NCI-H2196 treated with DMSO at 0.1 percent for 48 hours (cell line): ENCODE measurements around the gene NBEAL1.
"Not testable (repeated sequence)": the region's sequence is repeated elsewhere in the genome, so short reads cannot be mapped to it uniquely, and the experiment has no call there.

Experiments
- DNase-seq: peaks from one replicate; lab custom pipeline; 2025; ENCODE audit not compliant: unreplicated experiment; lab: John Stamatoyannopoulos, UW

Gene NBEAL1

GRCh38 chr2:203014456-203015199, at the start of gene NBEAL1:
TSS of gene NBEAL1 (plus strand) at chr2:203014875. CDS start at chr2:203016385, 1,510 bp downstream.
- peak; percentile 86 for DNase-seq

- DNase-seq, result no peak
Observed at GRCh38 chr2:202965810-202966460, 48.7 kb upstream of the NBEAL1 start.

- not testable (repeated sequence) for DNase-seq
Observed at GRCh38 chr2:202969404-202969803, 45.3 kb upstream of the NBEAL1 start.

- DNase-seq, result no peak
Observed at GRCh38 chr2:202976809-202977208, 37.9 kb upstream of the NBEAL1 start.

- no peak for DNase-seq
Observed at GRCh38 chr2:202982779-202983491, 31.7 kb upstream of the NBEAL1 start.

- DNase-seq, result no peak
Observed at GRCh38 chr2:202989749-202990148, 24.9 kb upstream of the NBEAL1 start.

- no peak for DNase-seq
Observed at GRCh38 chr2:202990501-202990900, 24.2 kb upstream of the NBEAL1 start.

GRCh38 chr2:202997113-202997512, 17.6 kb upstream of the NBEAL1 start:
- DNase-seq, result not testable (repeated sequence)

GRCh38 chr2:203002054-203002821, 12.4 kb upstream of the NBEAL1 start:
- no peak for DNase-seq

GRCh38 chr2:203003716-203004115, 11.0 kb upstream of the NBEAL1 start:
- DNase-seq, result no peak

- no peak for DNase-seq
Observed at GRCh38 chr2:203016716-203017115, 2.0 kb downstream of the NBEAL1 start.

GRCh38 chr2:203018181-203018580, 3.5 kb downstream of the NBEAL1 start:
- no peak for DNase-seq

- DNase-seq, result no peak
Observed at GRCh38 chr2:203019142-203019541, 4.5 kb downstream of the NBEAL1 start.

GRCh38 chr2:203021991-203022390, 7.3 kb downstream of the NBEAL1 start:
- no peak for DNase-seq

GRCh38 chr2:203022751-203023150, 8.1 kb downstream of the NBEAL1 start:
- DNase-seq, result no peak

GRCh38 chr2:203025592-203025991, 10.9 kb downstream of the NBEAL1 start:
- DNase-seq, result no peak

GRCh38 chr2:203030545-203030944, 15.9 kb downstream of the NBEAL1 start:
- no peak for DNase-seq

GRCh38 chr2:203030991-203031390, 16.3 kb downstream of the NBEAL1 start:
- no peak for DNase-seq

- DNase-seq, result no peak
Observed at GRCh38 chr2:203033395-203033794, 18.7 kb downstream of the NBEAL1 start.

GRCh38 chr2:203035879-203036470, 21.3 kb downstream of the NBEAL1 start:
- DNase-seq, result no peak

GRCh38 chr2:203037026-203037425, 22.4 kb downstream of the NBEAL1 start:
- DNase-seq, result no peak
